ENCODE measurements around the gene GPAT3. TPM values are rescaled to one million over a fixed set of nuclear protein-coding genes. Genes with fewer than 3 reads are reported as not detected.

Gene GPAT3
- total RNA-seq, 1 donor from 2014 or later, result not detected

GRCh38 chr4:83625821-83626220 is 89.9 kb downstream of the GPAT3 start:
- Mint-ChIP-seq H3K36me3 (ENCODE audit: unreplicated experiment) (no peaks in the 10 kb centered on the region), H3K9me3 (ENCODE audit: unreplicated experiment) (peaks cover 7% of the 10 kb centered on the region), H3K27ac (ENCODE audit: unreplicated experiment) (no peak overlapping the region), H3K27me3 (ENCODE audit: unreplicated experiment) (peaks cover 36% of the 10 kb centered on the region), H3K4me3 (ENCODE audit: unreplicated experiment) (no peak overlapping the region), H3K4me1 (ENCODE audit: unreplicated experiment) (no peaks in the 10 kb centered on the region)
- TF ChIP-seq, protein P1, sequence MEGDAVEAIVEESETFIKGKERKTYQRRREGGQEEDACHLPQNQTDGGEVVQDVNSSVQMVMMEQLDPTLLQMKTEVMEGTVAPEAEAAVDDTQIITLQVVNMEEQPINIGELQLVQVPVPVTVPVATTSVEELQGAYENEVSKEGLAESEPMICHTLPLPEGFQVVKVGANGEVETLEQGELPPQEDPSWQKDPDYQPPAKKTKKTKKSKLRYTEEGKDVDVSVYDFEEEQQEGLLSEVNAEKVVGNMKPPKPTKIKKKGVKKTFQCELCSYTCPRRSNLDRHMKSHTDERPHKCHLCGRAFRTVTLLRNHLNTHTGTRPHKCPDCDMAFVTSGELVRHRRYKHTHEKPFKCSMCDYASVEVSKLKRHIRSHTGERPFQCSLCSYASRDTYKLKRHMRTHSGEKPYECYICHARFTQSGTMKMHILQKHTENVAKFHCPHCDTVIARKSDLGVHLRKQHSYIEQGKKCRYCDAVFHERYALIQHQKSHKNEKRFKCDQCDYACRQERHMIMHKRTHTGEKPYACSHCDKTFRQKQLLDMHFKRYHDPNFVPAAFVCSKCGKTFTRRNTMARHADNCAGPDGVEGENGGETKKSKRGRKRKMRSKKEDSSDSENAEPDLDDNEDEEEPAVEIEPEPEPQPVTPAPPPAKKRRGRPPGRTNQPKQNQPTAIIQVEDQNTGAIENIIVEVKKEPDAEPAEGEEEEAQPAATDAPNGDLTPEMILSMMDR (IDR thresholded peaks at IDR 0.05), result no peak
- no peak for DNase-seq (ENCODE audit: extremely low spot score, unreplicated experiment)

DNA sequence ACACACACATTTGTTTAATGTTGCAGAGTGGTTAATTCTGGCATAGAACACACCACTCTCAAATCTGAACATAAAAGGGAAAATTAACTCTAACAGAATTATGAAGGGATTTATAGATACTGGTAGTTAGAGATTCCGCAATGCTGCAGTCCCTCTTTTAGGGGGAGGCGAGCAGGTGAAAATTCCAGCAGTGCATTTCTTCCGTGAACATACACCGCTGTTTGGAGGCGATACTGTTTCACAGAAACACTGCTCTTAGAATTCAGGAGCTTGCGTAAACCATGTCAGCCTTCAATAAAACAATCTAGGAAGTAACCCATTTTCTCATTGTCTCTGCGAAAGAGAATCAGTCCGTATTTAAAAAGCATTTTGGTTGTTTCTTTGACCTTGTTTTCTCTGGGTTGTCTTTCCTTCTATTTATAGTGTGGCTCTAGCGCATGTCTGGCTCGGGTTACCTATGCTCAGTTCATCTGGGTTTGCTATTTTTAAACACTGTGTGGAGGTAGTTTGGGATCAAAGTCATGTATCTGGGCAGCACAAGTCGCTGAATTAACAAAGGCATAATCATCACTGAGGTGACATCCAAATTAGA is 90.4 kb downstream of the GPAT3 start:
- Mint-ChIP-seq H3K4me3 (ENCODE audit: unreplicated experiment) (no peak overlapping the region), H3K27ac (ENCODE audit: unreplicated experiment) (no peak overlapping the region)
- TF ChIP-seq, protein P1 (IDR thresholded peaks at IDR 0.05), result no peak

DNA sequence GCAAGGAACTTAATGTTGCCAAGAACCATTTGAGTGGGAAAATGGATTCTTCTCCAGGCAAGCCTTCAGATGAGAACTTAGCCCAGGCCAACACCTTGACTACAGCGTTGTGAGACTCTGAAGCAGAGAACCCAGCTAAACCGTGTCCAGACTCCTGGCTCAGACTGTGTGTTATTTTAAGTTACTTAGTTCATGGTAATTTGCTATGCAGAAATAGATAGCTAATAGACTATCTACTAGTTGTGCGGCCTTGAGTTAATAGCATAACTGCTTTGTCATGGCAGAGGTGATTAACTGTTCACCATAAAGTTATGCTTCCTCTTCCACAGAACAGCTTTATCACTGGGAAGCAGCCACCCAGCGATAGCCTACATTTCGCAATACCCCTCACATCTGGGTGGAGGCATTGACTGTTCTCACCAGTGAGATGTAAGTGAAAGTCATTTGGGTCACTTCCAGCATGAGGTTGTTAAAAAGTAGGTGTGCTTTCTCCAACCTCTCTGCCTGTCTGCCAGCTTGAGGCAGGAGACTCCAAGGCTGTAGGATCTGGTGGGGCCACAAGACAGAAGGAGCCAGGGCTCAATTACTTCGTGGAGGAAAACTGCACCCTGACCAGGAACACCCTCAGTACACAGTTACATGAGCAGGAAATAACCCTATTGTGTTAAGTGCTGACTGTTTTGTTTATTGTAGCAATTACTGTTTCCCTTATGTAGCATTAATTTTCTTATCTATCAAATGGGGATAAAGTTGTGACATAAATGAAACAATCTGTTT is 94.2 kb downstream of the GPAT3 start:
- H3K27ac Mint-ChIP-seq (ENCODE audit: unreplicated experiment), result no peak overlapping the region
- no peaks in the 10 kb centered on the region for H3K9me3 Mint-ChIP-seq (ENCODE audit: unreplicated experiment)
- no peak for DNase-seq (ENCODE audit: extremely low spot score, unreplicated experiment)
- TF ChIP-seq, protein P1 (IDR thresholded peaks at IDR 0.05), result no peak
- H3K4me3 Mint-ChIP-seq (ENCODE audit: unreplicated experiment), result no peak overlapping the region
- no peaks in the 10 kb centered on the region for H3K36me3 Mint-ChIP-seq (ENCODE audit: unreplicated experiment)
- no peaks in the 10 kb centered on the region for H3K4me1 Mint-ChIP-seq (ENCODE audit: unreplicated experiment)
- H3K27me3 Mint-ChIP-seq (ENCODE audit: unreplicated experiment), result peaks cover 52% of the 10 kb centered on the region

More for the DNA sequence above, 90.4 kb downstream of the GPAT3 start:
- Mint-ChIP-seq H3K27me3 (ENCODE audit: unreplicated experiment) (peaks cover 41% of the 10 kb centered on the region), H3K9me3 (ENCODE audit: unreplicated experiment) (peaks cover 7% of the 10 kb centered on the region), H3K4me1 (ENCODE audit: unreplicated experiment) (no peaks in the 10 kb centered on the region), H3K36me3 (ENCODE audit: unreplicated experiment) (no peaks in the 10 kb centered on the region)
- no peak for DNase-seq (ENCODE audit: extremely low spot score, unreplicated experiment)

GRCh38 chr4:83631066-83631465 is 95.2 kb downstream of the GPAT3 start:
- Mint-ChIP-seq H3K9me3 (ENCODE audit: unreplicated experiment) (no peaks in the 10 kb centered on the region), H3K4me1 (ENCODE audit: unreplicated experiment) (no peaks in the 10 kb centered on the region), H3K36me3 (ENCODE audit: unreplicated experiment) (no peaks in the 10 kb centered on the region), H3K27ac (ENCODE audit: unreplicated experiment) (no peak overlapping the region), H3K4me3 (ENCODE audit: unreplicated experiment) (no peak overlapping the region), H3K27me3 (ENCODE audit: unreplicated experiment) (peaks cover 47% of the 10 kb centered on the region)
- DNase-seq (ENCODE audit: extremely low spot score, unreplicated experiment), result no peak
- TF ChIP-seq, protein P1 (IDR thresholded peaks at IDR 0.05), result no peak

DNA sequence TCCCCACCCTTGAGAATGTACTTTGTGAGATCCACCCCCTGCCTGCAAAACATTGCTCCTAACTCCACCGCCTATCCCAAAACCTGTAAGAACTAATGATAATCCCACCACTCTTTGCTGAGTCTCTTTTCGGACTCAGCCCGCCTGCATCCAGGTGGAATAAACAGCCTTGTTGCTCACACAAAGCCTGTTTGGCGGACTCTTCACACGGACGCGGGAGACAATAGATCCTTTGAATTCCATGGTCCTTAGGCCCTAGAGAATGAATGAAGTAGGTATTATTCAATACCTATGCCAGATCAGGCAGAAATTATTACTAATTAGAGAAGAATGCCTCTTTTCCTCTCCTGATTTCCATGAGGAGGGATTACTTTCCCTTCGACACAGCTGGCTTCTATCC is 101.0 kb downstream of the GPAT3 start:
- TF ChIP-seq, protein P1 (IDR thresholded peaks at IDR 0.05), result no peak
- DNase-seq (ENCODE audit: extremely low spot score, unreplicated experiment), result no peak
- no peaks in the 10 kb centered on the region for H3K4me1 Mint-ChIP-seq (ENCODE audit: unreplicated experiment)
- no peak overlapping the region for H3K4me3 Mint-ChIP-seq (ENCODE audit: unreplicated experiment)
- no peaks in the 10 kb centered on the region for H3K9me3 Mint-ChIP-seq (ENCODE audit: unreplicated experiment)
- no peak overlapping the region for H3K27ac Mint-ChIP-seq (ENCODE audit: unreplicated experiment)
- peaks cover 41% of the 10 kb centered on the region for H3K27me3 Mint-ChIP-seq (ENCODE audit: unreplicated experiment)
- H3K36me3 Mint-ChIP-seq (ENCODE audit: unreplicated experiment), result no peaks in the 10 kb centered on the region

Data from osteocyte (in vitro differentiated cells).